ENCODE measurements around the gene ZBTB20.

ZBTB20 gene

GRCh38 chr3:114454551-114455251 lies 692.4 kb downstream of the ZBTB20 start:
- no peak for DNase-seq

GRCh38 chr3:114453361-114453780 lies 693.7 kb downstream of the ZBTB20 start:
- DNase-seq = no peak

- no peak for DNase-seq
These were observed 694.2 kb downstream of the ZBTB20 start for GRCh38 chr3:114452937-114453336.

GRCh38 chr3:114452256-114452655 lies 694.8 kb downstream of the ZBTB20 start:
- no peak for DNase-seq

GRCh38 chr3:114451561-114452018 lies 695.5 kb downstream of the ZBTB20 start:
- no peak for DNase-seq

GRCh38 chr3:114451051-114451451 lies 696.0 kb downstream of the ZBTB20 start:
- no peak for DNase-seq

GRCh38 chr3:114450008-114450596 lies 697.0 kb downstream of the ZBTB20 start:
- DNase-seq = no peak

- DNase-seq = no peak
These were observed 697.6 kb downstream of the ZBTB20 start for GRCh38 chr3:114449271-114450007.

GRCh38 chr3:114447950-114448479 lies 699.1 kb downstream of the ZBTB20 start:
- no peak for DNase-seq

GRCh38 chr3:114447545-114447944 lies 699.5 kb downstream of the ZBTB20 start:
- no peak for DNase-seq

GRCh38 chr3:114446600-114446999 lies 700.5 kb downstream of the ZBTB20 start:
- DNase-seq = no peak

- no peak for DNase-seq
These were observed 701.9 kb downstream of the ZBTB20 start for GRCh38 chr3:114445233-114445632.

- no peak for DNase-seq
These were observed 702.9 kb downstream of the ZBTB20 start for GRCh38 chr3:114444216-114444615.

- DNase-seq = no peak
These were observed 704.8 kb downstream of the ZBTB20 start for GRCh38 chr3:114442246-114442645.

- DNase-seq = no peak
These were observed 705.7 kb downstream of the ZBTB20 start for GRCh38 chr3:114441386-114441785.

GRCh38 chr3:114440700-114441099 lies 706.4 kb downstream of the ZBTB20 start:
- no peak for DNase-seq

- DNase-seq = no peak
These were observed 707.8 kb downstream of the ZBTB20 start for GRCh38 chr3:114439284-114439683.

- no peak for DNase-seq
These were observed 709.2 kb downstream of the ZBTB20 start for GRCh38 chr3:114437897-114438296.

- DNase-seq = no peak
These were observed 710.9 kb downstream of the ZBTB20 start for GRCh38 chr3:114436182-114436581.

GRCh38 chr3:114435386-114436115 lies 711.5 kb downstream of the ZBTB20 start:
- no peak for DNase-seq

- no peak for DNase-seq
These were observed 714.8 kb downstream of the ZBTB20 start for GRCh38 chr3:114432310-114432709.

- no peak for DNase-seq
These were observed 719.0 kb downstream of the ZBTB20 start for GRCh38 chr3:114428044-114428595.
